GM12878 (cell line): ENCODE data around the gene KDM6A. TPM values are rescaled to one million over a fixed set of nuclear protein-coding genes. Genes with fewer than 3 reads are reported as not detected.

Experiments used
- ATAC-seq: fragments of 200-7000 bp; cut with Tn5 transposase; 3 replicates; pipeline ENCODE4 v1.9.1; 2020; ENCODE audit warnings: mild to moderate bottlenecking, moderate library complexity
- BruUV-seq: library from RNA; stranded (reverse); fragments of 400-500 nt; replicated peaks from 2 replicates; lab custom pipeline; 2021; lab: Mats Ljungman, UMichigan
- CTCF ChIA-PET: fragments of 300-600 bp; sonication (Branson Sonifier 250); formaldehyde crosslinking; extraction: SDS; loops from one replicate; lab custom pipeline; 2021; ENCODE audit warnings: inconsistent platforms; lab: Yijun Ruan, JAX
- POLR2A ChIA-PET: fragments of 350-600 bp; formaldehyde crosslinking; extraction: SDS; loops from one replicate; lab custom pipeline; 2021; ENCODE audit warnings: inconsistent platforms; lab: Charles Lee
- RAD21 ChIA-PET: fragments of 300-600 bp; sonication (Branson Sonifier 250); formaldehyde crosslinking; loops from one replicate; lab custom pipeline; 2023; ENCODE audit warnings: antibody characterized with exemption; ENCODE audit not compliant: unreplicated experiment; lab: Charles Lee
- SMC1A ChIA-PET: fragments of 300-600 bp; sonication (Branson Sonifier 250); formaldehyde crosslinking; loops from one replicate; lab custom pipeline; 2023; ENCODE audit not compliant: unreplicated experiment, uncharacterized antibody; lab: Charles Lee
- DNase-seq: peaks from one replicate; pipeline ENCODE4 v3.0.0-alpha.2; 2011; ENCODE audit warnings: low read depth, low spot score
- FAIRE-seq: peaks from 3 replicates; lab custom pipeline; 2011; peaks lifted over from hg19 to GRCh38; lab: Jason Lieb, UNC
- H2AFZ ChIP-seq: 2 replicates; pipeline ENCODE4 v1.6.0; 2011; ENCODE audit warnings: low read depth, low read length, control low read depth; ENCODE audit not compliant: control insufficient read depth
- H3K27ac ChIP-seq: 2 replicates; pipeline ENCODE4 v1.5.1; 2011; ENCODE audit warnings: control low read depth; ENCODE audit not compliant: control insufficient read depth, insufficient read depth
- H3K27me3 ChIP-seq, 2 experiments: replicated peaks in 1 of 2; 2 replicates each; pipeline versions ENCODE4 v1.6.0 to v1.6.1; 2011; ENCODE audit warnings: low read length in 1 of 2; ENCODE audit not compliant: control insufficient read depth in 2 of 2, insufficient read depth in 2 of 2
- H3K36me3 ChIP-seq, 2 experiments: 2 replicates each; pipeline ENCODE4 v1.5.1; 2011; ENCODE audit warnings: low read length in 1 of 2; ENCODE audit not compliant: control insufficient read depth in 2 of 2, insufficient read depth in 2 of 2
- H3K4me1 ChIP-seq: 2 replicates; pipeline ENCODE4 v1.6.1; 2011; ENCODE audit warnings: mild to moderate bottlenecking, low read length, moderate library complexity, mixed read lengths; ENCODE audit not compliant: control insufficient read depth, insufficient read depth
- H3K4me2 ChIP-seq: 2 replicates; pipeline ENCODE4 v1.6.0; 2011; ENCODE audit warnings: control low read depth; ENCODE audit not compliant: control insufficient read depth, insufficient read depth
- H3K4me3 ChIP-seq: fragments of 200-600 bp; sonication (generic); 2 replicates; pipeline ENCODE4 v1.5.1; 2016
- H3K79me2 ChIP-seq: 2 replicates; pipeline ENCODE4 v1.6.0; 2011; ENCODE audit warnings: low read length; ENCODE audit not compliant: control insufficient read depth, insufficient read depth
- H3K9ac ChIP-seq: 2 replicates; pipeline ENCODE4 v1.8.0; 2011; ENCODE audit warnings: low read length, control low read depth, mixed read lengths; ENCODE audit not compliant: control insufficient read depth, insufficient read depth
- H3K9me3 ChIP-seq: replicated peaks from 3 replicates; pipeline ENCODE4 v1.5.1; 2011; ENCODE audit warnings: mild to moderate bottlenecking, low read length; ENCODE audit not compliant: control insufficient read depth, insufficient read depth
- H4K20me1 ChIP-seq: 2 replicates; pipeline ENCODE4 v1.6.0; 2011; ENCODE audit not compliant: control insufficient read depth, insufficient read depth
- ATF7 ChIP-seq: fragments of 450-650 bp; IDR thresholded peaks from 2 replicates; pipeline ENCODE4 v1.6.1; 2016; ENCODE audit warnings: low read depth, mild to moderate bottlenecking
- MTA3 ChIP-seq: IDR thresholded peaks from 2 replicates; pipeline ENCODE4 v1.6.1; 2012; ENCODE audit warnings: low read length, inconsistent platforms, borderline replicate concordance
- NFIC ChIP-seq: IDR thresholded peaks from 2 replicates; pipeline ENCODE4 v1.6.1; 2012; ENCODE audit warnings: low read depth, mild to moderate bottlenecking, inconsistent platforms, low read length, moderate library complexity
- NFYA ChIP-seq: IDR thresholded peaks from 2 replicates; pipeline ENCODE4 v1.6.1; 2011; ENCODE audit warnings: low read depth, mild to moderate bottlenecking, low read length, improper control_type of control experiment, borderline replicate concordance
- NRF1 ChIP-seq: conservative IDR thresholded peaks from 2 replicates; pipeline ENCODE4 v1.6.1; 2011; ENCODE audit warnings: mild to moderate bottlenecking, low read depth, low read length, improper control_type of control experiment
- RCOR1 ChIP-seq: conservative IDR thresholded peaks from 2 replicates; pipeline ENCODE4 v1.6.1; 2012; ENCODE audit warnings: low read depth, low read length, improper control_type of control experiment
- SMC3 ChIP-seq: IDR thresholded peaks from 2 replicates; pipeline ENCODE4 v1.6.1; 2011; ENCODE audit warnings: low read length, improper control_type of control experiment, borderline replicate concordance
- SRF ChIP-seq, 2 experiments: IDR thresholded peaks; 2 replicates each; pipeline ENCODE4 v1.6.1; 2011; ENCODE audit warnings: low read depth in 2 of 2, low read length in 2 of 2, mild to moderate bottlenecking in 1 of 2, moderate library complexity in 1 of 2
- ZNF217 ChIP-seq: fragments of 450-650 bp; IDR thresholded peaks from 2 replicates; pipeline ENCODE4 v1.6.1; 2017; ENCODE audit warnings: antibody characterized with exemption, mild to moderate bottlenecking
- WGBS: methylation state at CpG from one replicate; pipeline ENCODE4 v1.1.6; 2016; ENCODE audit warnings: low lambda C conversion rate; ENCODE audit not compliant: insufficient replicate concordance, insufficient coverage; ENCODE audit errors: missing lambda C conversion rate; 5-methylcytosine and 5-hydroxymethylcytosine counted together
- in situ Hi-C: fragments of 300-500 bp; cut with MboI; formaldehyde crosslinking; loops from 9 replicates; pipeline ENCODE4 v1.14.3; 2018; ENCODE audit warnings: mixed read lengths
- intact Hi-C: fragments of 100-400 bp; cut with micrococcal nuclease; formaldehyde crosslinking; loops from one replicate; pipeline ENCODE4 v1.14.2; 2022; ENCODE audit not compliant: unreplicated experiment
- polyA plus RNA-seq, 11 experiments: library from polyadenylated mRNA; depleted of rRNA in 4 of 11; unstranded in 6 of 11; stranded (reverse) in 5 of 11; fragments of >200 nt; fragmentation: Nextera tagmentation in 4 of 11; fragmentation: Illumina TruSeq in 1 of 11; extraction: Ambion mirVana in 4 of 11; extraction: Trizol in 1 of 11; gene quantifications; 1 replicate in 1 of 11; 2 replicates in 10 of 11; pipeline versions ENCODE4 v1.2.1 to v1.2.3, GENCODE V29; 2011 to 2016; ENCODE audit warnings: inconsistent platforms in 2 of 11, missing spikeins in 2 of 11, low read depth in 1 of 11
- total RNA-seq, 4 experiments: library from RNA; depleted of rRNA in 3 of 4; stranded (reverse); fragments of >200 nt in 3 of 4; fragmentation: Illumina TruSeq in 1 of 4; extraction: Trizol in 1 of 4; gene quantifications; 2 replicates each; pipeline versions ENCODE4 v1.2.1 to v1.2.3, GENCODE V29; 2013 to 2021
- TF ChIP-seq, protein P1 (sequence below): fragments of 150-350 bp; IDR thresholded peaks from 2 replicates; pipeline ENCODE4 v1.6.1; 2014; ENCODE audit warnings: mild to moderate bottlenecking, low read depth, low read length

KDM6A gene
- total and polyA plus RNA-seq, 10 of the 15 experiments (the other 5 are each of a cell fraction or from before 2014, with no cell fraction given), result 7.9 to 29.0 (median 20.4) TPM

DNA sequence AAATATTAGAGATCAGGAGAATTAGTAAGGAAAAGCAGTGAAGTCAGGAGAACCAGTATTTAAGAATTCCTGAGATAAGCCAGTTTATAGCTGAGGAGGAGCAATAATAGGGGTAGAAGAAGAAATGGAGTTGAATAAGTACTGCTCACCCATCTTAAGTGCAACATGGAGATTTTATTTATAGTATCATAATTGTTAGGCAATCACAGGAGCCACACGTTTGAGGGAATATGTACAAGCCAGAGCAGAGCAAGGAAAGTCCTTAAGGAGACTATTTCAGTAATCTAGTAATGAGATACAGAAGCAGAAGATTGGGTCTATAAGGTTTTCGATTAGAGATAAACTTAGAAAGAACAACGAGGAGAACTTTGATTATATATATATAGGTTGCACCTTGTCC lies 145.0 kb downstream of the KDM6A start:
- intact Hi-C loops, result no loop called here
- Histone ChIP-seq H3K27ac (no peak overlapping the region), H3K36me3 (no peaks in the 10 kb centered on the region; a peak in 2 of 4 replicates), H3K4me3 (no peak overlapping the region), H3K79me2 (peaks cover 11% of the 10 kb centered on the region), H3K4me2 (no peak overlapping the region), H3K4me1 (peaks cover 3% of the 10 kb centered on the region), H4K20me1 (no peaks in the 10 kb centered on the region), H3K9ac (no peak overlapping the region), H3K27me3 (no peaks in the 10 kb centered on the region), H2AFZ (no peak overlapping the region), H3K9me3 (no peaks in the 10 kb centered on the region)
- no peak for DNase-seq
- SMC1A ChIA-PET, result no interaction called here
- WGBS, result 80% methylated on average over 3 of the region's 3 CpGs
- ATAC-seq, result no peak
- in situ Hi-C loops, result no loop called here
- FAIRE-seq, result no peak
- CTCF ChIA-PET, result no interaction called here
- TF ChIP-seq SRF (IDR thresholded peaks at IDR 0.05; ENCODE audit: low read depth in 2 of 2, low read length in 2 of 2) (no peak), MTA3 (no peak), NFYA (no peak), NRF1 (no peak), ATF7 (no peak), SMC3 (no peak), RCOR1 (no peak), NFIC (no peak), ZNF217 (no peak)
- TF ChIP-seq, protein P1, sequence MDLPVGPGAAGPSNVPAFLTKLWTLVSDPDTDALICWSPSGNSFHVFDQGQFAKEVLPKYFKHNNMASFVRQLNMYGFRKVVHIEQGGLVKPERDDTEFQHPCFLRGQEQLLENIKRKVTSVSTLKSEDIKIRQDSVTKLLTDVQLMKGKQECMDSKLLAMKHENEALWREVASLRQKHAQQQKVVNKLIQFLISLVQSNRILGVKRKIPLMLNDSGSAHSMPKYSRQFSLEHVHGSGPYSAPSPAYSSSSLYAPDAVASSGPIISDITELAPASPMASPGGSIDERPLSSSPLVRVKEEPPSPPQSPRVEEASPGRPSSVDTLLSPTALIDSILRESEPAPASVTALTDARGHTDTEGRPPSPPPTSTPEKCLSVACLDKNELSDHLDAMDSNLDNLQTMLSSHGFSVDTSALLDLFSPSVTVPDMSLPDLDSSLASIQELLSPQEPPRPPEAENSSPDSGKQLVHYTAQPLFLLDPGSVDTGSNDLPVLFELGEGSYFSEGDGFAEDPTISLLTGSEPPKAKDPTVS, result no peak
- BruUV-seq, result no TSS peak
- POLR2A ChIA-PET, result no interaction called here
- RAD21 ChIA-PET, result no interaction called here
